ENCODE measurements around the gene ALK.

Gene ALK

DNA sequence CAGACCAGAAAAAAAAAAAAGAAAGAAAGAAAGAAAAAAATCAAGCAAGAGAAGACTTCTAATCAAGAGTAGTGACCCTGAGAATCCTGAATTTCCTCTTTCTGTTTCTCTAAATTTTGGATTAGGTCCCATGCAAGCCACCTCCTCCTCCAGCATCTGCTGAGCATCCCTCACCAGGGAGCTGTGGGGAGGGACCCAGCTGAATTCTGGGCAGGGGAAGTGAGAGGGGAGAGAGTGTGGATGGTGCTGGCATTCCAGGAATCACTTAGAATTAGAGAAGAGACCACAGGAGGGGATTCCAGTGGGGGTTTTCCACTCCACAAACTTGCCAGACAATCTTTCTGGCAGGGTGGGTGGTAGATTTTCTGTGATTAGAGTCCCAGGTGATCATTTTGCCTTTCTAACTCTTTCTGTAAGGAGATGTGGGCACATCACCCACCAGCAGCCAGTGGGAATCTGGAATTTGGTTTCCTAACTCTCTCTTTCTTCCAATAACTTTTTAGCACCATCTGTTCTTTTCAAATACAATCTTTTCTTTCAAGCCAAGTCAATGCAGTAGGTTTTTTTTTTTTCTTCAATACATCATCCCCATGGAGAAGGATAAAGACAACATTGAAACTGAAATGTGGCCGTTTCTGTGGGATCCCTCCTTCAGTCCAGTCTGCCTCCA, 526.9 kb downstream of the ALK start:
- FAIRE-seq = no peak

DNA sequence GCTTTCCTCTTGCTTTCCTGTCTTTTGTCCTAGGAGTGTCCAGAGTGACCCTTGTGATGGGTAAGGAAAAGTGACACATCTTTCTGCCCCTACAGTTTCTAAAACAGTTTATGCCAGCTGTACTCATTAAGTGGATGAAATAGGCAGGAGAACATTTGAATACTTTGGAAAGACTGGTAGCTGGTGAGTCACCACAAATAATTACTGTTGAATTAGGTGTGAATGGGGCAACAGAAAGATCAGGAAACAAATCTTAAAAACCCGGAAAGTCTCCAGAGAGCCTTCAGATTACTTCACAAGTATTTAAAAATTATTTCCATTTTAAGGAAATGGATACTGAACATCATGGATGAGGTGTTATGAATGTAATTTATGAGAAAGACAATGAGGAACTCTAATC, 527.7 kb downstream of the ALK start:
- FAIRE-seq = no peak

DNA sequence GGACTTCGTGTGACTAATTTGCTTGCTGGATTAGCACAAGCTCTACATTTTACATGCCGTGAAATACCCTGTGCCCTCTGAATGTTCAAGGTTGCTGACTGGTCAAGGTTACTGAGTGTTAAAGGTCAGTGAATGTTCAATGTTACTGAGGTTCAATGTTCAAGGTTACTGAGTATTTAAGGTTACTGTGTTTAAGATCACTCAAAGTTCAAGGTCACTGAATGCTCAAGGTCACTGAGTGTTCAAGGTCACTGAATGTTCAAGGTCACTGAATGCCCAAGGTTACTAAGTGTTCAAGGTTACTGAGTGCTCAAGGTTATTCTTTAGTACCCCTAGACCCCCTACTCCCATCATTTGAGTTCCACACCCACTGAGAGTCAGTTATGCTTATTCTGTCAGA, 528.6 kb downstream of the ALK start:
- no peak for FAIRE-seq

DNA sequence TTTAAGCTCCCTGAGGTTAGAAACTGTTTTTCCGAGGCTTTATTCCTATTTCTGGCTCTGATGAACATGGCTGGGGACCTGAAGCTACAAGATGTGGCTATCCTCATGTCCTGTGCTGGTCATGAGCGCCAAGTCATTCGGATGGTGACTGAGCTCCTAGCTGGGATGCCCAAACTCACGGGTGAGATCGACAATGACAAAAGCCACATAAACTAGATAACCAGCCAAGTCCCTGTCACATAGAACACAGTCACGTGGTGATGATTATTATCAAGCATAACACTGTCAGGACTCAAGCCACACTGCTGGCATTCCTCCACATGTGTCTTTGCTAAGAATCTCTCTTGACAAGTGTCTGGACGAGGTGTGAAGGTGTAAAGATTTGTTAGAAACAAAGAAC, 531.2 kb downstream of the ALK start:
- FAIRE-seq = no peak

DNA sequence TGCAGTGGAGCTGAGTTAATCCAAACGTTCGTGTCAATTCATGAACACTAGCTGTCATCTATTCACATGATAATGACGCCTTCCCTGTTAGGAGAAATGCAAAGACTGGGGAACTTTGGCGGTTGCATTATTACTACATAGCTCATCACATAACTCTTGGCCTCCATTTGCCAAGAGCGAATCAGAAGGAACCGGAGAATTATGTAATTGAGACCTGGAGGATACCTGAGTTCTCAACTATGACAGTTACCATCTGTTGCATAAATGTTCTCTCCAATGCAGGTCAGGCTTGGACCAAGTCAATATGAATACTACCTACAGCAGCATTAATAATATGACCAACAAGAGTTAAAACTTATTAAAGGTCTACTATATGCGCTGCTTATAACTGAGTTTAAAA, 531.7 kb downstream of the ALK start:
- FAIRE-seq = no peak

DNA sequence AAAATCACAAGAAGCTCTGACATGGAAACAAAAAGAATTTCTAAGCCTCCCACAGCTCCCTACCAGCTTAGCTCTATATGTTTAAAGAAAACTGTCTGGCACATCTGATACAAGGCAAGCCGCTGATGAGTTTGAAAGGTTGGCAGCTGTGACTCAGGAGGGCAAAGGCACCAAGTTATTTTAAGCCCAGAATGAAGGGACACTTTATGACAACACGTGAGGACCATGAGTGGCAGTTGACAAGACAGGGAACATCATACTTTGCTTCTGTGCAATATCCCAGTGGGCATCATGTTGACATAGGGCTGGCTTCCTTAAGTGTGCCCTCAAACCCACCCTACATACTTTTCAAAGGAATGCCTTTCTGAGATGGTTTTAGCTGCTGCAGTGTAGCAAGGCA, 533.3 kb downstream of the ALK start:
- FAIRE-seq = no peak

DNA sequence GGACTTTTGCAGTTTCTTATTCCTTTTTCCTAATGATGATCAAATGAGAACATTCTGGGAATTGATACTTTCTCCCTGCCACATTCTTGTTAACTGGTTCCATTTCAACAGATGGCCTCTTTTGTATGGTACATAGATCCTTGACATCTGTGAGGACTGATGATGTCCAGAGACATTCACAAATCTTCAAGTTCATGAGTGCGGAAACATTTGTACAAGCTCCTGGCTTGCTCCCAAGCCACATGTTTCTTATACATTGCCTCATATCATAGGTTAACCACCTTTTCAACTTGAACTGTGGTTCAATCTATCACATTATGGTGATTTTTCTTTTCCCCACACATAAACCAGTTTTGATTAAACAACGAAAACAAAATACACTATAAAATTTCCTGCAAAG, 538.9 kb downstream of the ALK start:
- no peak for FAIRE-seq

DNA sequence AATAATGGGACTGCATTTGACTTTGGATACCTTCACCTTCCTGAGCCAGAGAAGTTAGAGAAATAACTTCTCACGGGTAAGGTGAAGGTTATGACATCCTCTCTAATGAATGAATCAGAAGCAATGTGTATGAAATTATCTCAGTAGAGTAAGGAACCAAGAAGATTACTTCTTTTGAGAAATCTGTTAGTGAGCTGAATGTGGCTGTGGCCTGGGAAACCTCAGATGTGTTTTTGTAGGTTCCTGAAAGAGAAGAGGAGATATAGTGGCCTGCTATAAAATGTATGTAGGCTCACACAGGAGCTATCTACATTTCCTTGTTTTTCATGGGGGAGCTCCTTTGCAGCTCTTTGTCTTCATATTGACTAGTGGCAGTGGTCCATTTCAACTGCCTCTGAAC, 543.6 kb downstream of the ALK start:
- FAIRE-seq = no peak

DNA sequence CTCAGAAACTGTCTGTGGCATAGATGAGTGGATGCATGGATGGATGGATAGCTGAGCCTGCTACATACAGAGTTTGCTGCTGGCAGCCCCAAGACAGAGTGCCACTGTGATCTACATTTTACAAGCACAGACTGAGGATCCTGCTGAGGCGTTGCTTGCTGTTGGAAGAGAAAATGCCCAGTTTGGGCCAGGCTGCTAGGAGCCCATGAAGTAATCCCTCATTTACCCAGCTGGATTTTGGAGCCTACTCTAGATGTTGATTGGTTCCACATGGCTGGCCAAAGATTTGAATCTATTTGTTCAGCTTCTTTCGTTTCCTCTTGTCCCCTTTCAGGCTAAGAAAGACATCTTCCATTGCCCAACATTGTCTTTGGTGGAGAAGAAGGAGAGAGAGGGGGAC, 544.8 kb downstream of the ALK start:
- no peak for FAIRE-seq

DNA sequence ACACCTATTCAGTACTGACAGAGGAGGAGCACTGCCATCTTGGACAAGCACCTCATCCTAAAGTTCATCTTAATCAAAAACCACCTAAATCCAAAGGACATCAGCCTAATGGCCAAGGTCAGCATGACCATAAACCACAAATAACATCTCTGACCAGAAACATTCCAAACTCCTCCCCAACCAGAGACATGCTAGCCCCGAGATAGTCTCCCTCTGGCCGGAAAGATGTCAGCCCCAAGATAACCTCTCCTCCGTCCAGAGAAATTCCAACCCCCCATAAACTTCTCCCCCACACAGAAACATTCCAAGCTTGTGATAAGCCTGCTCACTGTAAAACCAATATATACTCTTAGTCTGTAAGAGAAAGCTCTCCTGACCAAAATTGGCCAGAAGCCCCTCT, 545.5 kb downstream of the ALK start:
- FAIRE-seq = no peak

DNA sequence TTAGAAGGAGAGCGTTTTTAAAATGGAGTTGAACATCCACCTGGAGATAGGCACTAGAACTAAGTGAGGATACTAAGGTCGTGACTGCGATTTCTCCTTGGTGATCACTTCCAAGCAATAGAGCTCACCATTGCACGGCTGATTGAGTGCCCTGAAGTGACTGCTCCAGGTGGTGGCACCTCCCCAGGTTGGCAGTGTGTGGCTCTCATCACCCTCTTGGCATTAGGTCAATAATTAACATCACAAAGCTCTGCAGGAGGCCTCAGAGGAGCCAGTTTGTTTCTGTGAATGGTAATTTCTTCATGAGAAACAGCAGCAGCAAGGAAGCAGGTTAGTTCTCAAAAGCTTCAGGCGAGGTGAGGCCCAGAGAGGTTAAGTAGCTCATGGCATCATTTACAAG, 546.6 kb downstream of the ALK start:
- FAIRE-seq = no peak

DNA sequence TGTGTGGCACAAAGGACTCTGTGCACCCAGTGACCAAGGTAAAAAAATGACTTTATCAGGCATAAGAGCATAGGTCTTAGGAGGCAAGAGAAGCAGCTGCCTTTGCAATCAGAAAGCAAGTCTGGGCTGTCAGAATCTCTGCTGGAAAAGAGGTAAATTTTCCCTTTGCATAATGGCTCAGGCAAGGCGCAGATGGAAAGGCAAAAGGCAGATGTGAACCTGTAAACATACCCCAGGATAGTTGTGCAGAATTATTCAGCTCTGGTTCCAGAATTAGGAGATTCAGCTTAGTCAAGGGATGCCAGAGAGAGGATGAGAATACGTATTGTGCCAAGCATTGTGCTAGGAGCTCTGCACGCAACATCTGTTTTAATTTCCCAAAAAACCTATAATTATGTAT, 547.5 kb downstream of the ALK start:
- FAIRE-seq = no peak

DNA sequence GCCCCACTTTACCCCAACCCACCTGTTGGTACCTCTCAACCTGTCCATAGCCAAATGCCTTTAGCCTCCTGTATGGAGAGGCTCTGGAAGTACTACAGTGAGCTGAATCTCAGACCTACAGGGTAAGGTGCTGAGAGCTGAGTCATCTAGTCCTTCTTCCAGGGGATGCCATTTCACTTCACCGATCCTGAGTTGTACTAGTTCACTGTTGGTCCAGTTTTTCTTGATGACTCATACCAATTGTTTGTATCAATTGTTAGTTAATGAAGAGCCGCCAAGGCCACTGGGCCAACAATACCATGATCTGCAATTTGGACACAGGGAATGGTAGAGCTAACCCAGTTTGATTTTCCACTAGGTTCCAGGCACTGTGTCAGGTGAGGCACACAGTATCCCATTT, 549.2 kb downstream of the ALK start:
- no peak for FAIRE-seq

DNA sequence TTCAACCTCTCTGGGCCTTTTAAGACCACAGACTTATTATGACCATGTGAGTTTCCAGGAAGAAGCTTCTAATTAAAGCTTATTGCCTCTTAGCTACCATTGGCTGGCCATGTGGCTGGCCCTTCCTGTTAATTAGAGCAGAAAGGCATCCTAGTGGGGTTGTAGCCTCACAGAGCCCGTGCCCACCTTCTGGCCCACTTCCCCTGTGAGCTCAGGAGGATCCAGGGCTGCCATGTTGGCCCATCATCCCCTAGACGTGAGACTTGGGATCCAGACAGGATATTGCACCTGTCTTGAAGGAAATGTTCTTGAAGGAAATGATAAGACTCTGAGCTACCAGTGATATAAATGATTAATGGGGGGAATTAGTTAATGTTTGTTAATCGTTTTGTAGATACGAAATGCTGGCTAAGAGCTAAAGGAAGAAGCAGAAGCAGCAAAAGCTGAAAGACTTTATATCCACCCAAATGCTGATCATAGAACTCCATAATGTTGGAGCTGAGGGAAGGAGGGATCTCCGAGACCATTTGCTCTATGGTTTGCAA, 550.7 kb downstream of the ALK start:
- no peak for FAIRE-seq

DNA sequence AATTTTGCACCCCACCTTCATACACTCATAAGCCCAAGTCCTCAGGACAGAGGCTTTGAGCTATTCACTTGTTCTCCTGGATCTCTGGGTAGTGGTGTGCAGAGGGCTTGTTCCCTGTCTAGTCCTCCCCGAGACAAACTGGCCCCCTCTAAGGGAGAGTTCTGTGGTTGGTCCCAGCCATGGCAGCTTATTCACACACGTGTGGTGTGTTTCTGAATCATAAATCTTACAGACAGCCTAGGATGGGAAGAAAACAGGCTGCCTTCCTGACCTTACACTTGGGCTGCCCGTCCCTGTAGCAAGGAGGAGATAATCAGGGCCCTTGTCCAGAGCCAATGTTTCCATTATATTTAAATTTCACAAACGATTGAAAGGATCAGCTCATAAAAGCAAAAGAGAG, 551.2 kb downstream of the ALK start:
- no peak for FAIRE-seq

DNA sequence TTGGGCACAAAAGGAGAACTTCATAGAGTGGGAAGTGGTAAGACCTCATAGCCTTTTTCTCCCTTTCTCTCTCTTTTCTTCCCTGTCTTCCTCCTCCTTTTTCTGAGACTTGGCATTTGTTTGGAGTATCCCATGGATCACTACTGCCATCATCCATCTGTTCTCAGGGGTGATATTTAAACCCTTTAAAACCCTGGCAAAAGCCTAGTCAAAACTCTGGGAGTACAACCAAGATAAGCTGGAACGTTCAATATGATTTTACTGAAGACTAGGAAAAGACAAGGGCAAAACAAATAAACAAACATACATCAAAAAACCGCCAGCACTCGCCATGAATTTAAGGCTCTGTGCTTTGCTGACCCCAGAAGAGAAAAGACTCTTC, 552.7 kb downstream of the ALK start:
- FAIRE-seq = no peak

DNA sequence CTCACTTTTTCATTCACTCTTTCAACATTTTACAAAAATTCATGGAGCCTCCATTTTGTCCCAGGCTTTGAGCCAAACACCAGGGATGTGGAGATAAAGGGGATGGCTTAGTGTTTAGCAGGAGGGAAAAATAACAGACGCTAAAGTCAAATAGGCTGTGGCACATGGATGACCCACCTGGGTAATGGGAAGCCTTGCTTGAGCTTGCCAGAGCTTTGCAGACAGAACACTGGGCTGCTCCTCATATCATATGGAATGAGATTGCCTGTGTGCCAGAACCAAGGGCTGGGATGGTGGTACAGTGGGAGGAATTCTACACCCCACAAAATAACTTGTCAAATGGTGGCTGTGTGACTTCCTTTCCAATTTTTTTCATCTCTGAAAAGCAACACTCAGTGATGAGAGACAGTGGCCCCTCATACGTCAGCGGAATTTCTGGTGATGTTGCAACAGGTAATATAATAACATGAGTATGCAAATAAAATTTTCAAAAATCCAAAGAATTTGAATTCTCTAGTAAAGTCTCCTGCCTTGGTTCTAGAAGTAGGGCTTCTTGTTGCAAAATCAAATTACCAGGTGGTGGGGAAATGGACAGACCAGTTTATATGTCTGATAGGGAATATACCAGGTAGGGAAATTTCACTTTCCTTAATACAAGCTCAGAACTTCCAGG, 553.3 kb downstream of the ALK start:
- FAIRE-seq = no peak

DNA sequence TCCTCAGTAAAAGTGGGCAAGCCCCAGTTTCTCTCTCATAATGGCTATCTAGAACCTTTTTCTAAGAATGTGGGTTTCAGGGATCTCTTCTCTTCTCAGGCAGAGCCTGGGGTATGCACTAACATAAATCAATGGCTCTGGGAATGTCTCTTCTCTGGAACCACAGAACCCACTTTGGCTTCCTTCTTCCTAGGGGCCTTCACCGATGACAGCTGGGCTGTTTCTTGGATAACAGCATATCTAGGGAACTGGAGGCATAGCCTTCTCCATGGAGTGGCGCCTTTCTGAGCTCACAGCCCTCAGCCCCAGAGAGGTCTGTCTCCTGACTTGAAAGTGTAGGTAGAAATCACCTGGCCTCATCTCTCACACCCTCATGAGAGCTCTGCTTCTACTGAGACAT, 558.3 kb downstream of the ALK start:
- FAIRE-seq = no peak

DNA sequence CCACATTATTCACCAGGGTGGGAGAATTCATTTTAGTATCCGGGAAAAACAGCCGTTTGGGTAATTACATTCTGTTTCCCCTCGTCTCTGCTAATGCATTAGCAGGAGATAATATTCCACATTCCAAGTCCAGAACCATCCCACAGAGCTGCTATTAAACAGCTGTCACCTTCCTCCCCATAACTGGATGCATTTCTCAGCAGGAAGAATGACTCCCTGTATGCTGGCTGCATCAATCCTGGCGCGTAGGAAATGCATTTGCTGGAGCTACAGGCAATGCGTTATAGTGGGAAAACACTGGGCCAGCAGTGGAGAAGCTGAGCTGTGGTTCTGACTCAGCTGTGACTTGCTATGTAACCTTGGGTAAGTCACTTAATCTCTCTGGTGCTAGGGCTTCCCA, 560.2 kb downstream of the ALK start:
- FAIRE-seq = no peak

DNA sequence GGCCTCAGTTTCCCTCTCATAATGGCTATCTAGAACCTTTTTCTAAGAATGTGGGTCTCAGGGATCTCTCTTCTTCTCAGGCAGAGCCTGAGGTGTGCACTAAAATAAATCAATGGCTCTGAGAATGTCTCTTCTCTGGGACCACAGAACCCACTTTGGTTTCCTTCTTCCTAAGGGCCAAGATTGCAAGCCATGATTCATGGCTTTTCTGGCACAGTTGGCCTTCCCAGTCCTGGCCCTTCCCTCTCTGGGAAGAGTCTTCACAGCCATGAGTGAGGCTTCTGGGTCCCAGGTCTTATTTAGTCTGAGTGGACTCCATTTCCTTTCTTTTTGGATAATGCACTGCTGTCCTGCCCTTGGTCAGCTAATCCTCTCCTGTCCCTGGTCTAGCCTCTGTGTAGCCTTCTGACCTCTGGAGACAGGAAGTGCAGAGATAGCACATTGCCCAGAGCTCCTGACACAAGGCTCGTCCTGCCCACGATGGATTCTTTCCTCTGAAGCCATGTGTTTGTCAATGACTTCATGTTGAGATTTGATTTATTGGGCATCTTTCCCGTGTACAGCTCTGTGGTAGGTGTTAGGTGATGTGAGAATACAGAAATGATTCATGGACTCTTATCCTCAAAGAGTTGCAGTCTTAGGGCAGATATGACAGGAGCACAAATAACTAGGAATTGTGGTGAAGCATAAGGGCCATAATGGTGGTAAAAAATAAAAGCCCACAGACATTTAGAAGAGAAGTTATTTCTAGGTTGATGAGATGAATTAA, 561.2 kb downstream of the ALK start:
- FAIRE-seq = no peak

DNA sequence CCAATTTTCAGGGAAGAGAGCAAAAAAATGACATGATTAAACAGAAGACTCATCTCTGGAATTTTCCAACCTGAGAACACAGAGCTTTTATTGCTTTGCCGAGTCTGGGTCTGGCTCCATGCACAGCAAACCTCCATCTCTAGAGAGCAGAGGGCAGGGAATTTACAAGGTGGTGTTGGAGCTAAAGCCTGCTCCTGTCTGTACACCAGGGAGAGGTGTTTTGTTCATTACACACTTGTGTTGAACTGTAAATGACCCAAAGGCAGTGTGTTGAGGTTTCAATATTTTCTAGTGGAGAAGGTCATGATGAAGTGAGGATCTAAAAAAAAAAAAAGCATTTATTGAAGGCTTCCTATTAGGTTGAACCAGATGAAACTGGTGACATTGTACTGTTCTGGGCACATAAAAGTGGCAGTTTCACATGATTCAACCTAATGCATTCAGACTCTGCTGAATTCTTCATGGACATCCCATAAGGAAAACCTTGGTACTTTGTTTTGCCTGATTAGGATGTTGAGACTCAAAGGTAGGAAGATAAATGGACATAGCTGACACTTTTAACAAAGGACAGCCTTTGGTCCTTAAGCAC, 567.9 kb downstream of the ALK start:
- FAIRE-seq = no peak

DNA sequence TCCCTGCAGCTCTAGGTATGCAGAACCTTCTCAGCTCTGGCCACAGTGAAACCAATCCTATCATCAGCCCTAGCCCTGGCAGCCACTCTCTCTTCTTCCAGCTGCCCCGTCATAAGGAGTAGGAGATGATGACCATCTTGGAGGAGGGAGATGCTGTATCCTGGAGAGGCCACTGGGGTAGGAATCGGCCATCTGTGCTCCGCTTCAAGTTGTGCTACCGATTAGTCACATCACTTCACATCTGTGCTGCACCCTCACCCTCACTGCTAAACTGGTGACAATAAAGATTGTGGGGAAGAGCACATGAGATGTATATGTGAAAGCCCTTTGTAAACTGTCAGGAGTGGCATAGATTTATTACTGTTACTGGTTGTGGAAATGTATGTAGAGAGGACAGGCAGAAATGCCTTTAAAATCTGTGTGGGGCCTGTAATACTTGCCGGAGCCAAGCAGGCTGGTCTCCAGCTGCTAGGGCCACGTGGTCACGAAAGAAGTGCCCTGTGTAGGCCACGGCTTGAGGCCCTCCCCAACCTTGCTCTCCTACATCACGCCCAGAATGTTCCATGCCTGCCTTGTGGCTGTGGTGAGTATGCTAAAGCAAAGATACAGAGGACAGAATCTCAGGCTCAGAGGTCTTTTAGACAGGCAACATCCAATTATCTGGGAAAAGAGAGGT, 569.3 kb downstream of the ALK start:
- no peak for FAIRE-seq

DNA sequence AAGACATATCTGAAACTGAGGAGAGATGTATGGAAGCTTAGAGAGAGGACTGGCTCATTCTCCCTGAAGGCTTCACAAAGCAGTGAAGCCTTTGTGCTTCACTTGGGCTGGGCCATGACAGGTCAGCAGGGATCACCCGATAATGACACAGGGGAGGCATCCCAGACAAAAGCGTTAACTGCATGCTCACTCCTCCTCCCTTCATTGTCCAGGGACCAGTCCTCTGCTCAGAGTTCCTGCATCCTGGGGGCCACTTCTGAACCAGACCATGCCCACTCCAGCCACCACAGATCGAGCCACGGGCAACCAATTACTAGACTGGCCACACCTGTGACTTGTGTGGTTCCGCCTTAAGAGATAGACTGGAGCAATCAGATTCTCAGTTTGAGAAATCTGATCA, 570.1 kb downstream of the ALK start:
- no peak for FAIRE-seq

Measured in A204.1 (cell line).